Testis (tissue), 3 donors: ENCODE data around the gene DENND1A. TPM values are rescaled to one million over a fixed set of nuclear protein-coding genes. Genes with fewer than 3 reads are reported as not detected.

Source experiments
- DNase-seq: peaks from one replicate; pipeline ENCODE4 v3.0.0-alpha.2; 2019
- H3K27ac ChIP-seq, 2 donors: fragments of 200-600 bp; sonication (generic); one replicate each; pipeline ENCODE4 v1.5.1; 2019
- H3K27me3 ChIP-seq: fragments of 200-600 bp; sonication (generic); one replicate; pipeline ENCODE4 v1.5.1; 2019
- H3K36me3 ChIP-seq: fragments of 200-600 bp; sonication (generic); one replicate; pipeline ENCODE4 v1.5.1; 2017; ENCODE audit warnings: low read depth; ENCODE audit errors: missing control alignments
- H3K4me1 ChIP-seq: fragments of 200-600 bp; sonication (generic); one replicate; pipeline ENCODE4 v1.5.1; 2019
- H3K4me3 ChIP-seq, 2 donors: fragments of 200-600 bp; sonication (generic); one replicate each; pipeline ENCODE4 v1.5.1; 2017 to 2019
- H3K9me3 ChIP-seq: fragments of 200-600 bp; sonication (generic); one replicate; pipeline ENCODE4 v1.5.1; 2017
- CTCF ChIP-seq, 3 experiments: fragments of 450-650 bp in 2 of 3; fragments of 200-600 bp in 1 of 3; sonication (generic) in 1 of 3; IDR thresholded peaks; one replicate each; pipeline ENCODE4 v1.5.1; 2016 to 2019; ENCODE audit warnings: antibody characterized with exemption in 3 of 3, mild to moderate bottlenecking in 2 of 3, moderate library complexity in 1 of 3
- POLR2A ChIP-seq: fragments of 450-650 bp; IDR thresholded peaks from one replicate; pipeline ENCODE4 v1.6.1; 2017; ENCODE audit warnings: antibody characterized with exemption, mild to moderate bottlenecking, moderate library complexity
- WGBS, 2 donors: methylation state at CpG; one replicate each; pipeline ENCODE4 v1.1.5; 2018; 5-methylcytosine and 5-hydroxymethylcytosine counted together
- intact Hi-C: fragments of 100-400 bp; cut with DNase I; formaldehyde crosslinking; loops from one replicate; pipeline ENCODE4 v1.15.1; 2023; ENCODE audit warnings: low total_unique reads
- polyA plus RNA-seq: library from polyadenylated mRNA; stranded (reverse); fragments of 350-450 nt; fragmentation: Illumina TruSeq; extraction: RNeasy Lipid Tissue Mini Kit (QIAGEN cat#74804); gene quantifications from one replicate; pipeline ENCODE4 v1.2.3, GENCODE V29; 2014; ENCODE audit warnings: low read depth, low replicate concordance; ENCODE audit not compliant: insufficient read depth
- total RNA-seq, 2 donors: library from RNA; depleted of rRNA; stranded (reverse); fragments of >200 nt; gene quantifications; one replicate each; pipeline ENCODE4 v1.2.3, GENCODE V29; 2016

Gene DENND1A
- total and polyA plus RNA-seq, 3 donors from 2014 or later: 20.3 to 47.4 (median 44.9) TPM

DNA sequence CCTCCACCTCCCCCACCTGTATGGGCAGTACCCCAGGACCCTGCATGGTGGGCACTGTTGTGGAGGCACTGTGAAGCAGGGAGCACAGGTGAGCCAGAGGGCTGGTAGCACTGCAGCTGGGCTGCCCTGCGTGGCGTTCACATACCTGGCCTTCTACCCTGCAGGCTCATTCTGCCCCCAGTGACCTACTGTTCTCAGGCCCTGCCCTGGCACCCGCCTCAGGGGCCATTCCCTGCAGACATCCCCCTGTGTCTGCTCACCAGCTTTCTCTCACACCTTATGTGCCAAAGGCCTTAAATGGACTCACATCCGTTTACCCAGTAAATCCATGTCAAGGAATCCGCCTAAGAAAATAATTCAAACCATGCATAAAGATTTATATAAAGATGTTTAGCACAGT lies 377.4 kb downstream of the DENND1A start:
- TF ChIP-seq CTCF (IDR thresholded peaks at IDR 0.05) (no peak), POLR2A (no peak)
- H3K9me3 ChIP-seq: no peaks in the 10 kb centered on the region
- no peaks in the 10 kb centered on the region for H3K4me1 ChIP-seq
- H3K4me3 ChIP-seq: no peak overlapping the region
- intact Hi-C loops: no loop called here
- H3K36me3 ChIP-seq: no peaks in the 10 kb centered on the region
- no peak for DNase-seq
- no peak overlapping the region for H3K27ac ChIP-seq
- 94% methylated on average over 5 of the region's 5 CpGs for WGBS, 2 donors
- no peaks in the 10 kb centered on the region for H3K27me3 ChIP-seq

DNA sequence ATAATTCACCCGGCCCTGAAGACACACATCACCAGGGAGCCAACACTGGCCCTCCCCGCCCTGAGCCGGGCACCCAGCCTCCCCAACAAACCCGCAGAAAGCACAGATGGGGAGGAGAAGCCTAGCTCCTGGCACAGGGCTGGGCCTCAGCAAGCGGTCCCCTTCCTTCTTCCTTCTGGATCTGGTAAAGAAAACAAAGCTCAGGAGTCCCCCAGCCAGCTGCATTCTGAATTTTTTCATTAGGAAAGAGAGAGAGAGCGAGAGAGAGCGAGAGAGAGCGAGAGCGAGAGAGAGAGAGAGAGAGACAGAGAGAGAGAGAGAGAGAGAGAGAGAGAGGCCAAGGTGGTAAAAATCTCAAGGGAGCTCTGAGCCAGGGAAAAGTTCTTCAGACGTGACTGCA lies 378.2 kb downstream of the DENND1A start:
- no peaks in the 10 kb centered on the region for H3K36me3 ChIP-seq

DNA sequence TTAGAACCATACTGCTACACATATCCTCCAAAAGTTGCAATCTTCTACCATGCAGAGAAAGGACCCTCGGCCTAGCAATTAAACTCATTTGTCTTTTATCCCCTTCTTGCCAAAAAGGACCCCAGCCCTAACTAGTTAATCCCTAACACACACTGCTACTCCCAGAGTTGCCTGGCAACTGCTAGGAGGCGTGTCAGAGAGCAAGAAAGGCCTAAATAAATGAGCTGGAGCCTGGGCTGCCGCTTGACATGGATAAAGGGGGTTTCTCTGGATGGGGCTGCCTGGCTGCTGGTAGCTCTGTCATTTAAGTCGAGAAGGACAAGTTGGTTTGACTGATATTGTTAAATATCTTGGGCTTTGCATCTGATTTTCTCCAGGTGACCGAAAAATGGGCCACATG lies 379.1 kb downstream of the DENND1A start:
- no peak for DNase-seq

More for the DNA sequence above, 378.2 kb downstream of the DENND1A start:
- 87 to 95% methylated on average over 9 to 10 of the region's 10 CpGs for WGBS, 2 donors
- Histone ChIP-seq H3K9me3 (no peaks in the 10 kb centered on the region), H3K4me1 (no peaks in the 10 kb centered on the region), H3K27me3 (no peaks in the 10 kb centered on the region), H3K27ac (no peak overlapping the region), H3K4me3 (no peak overlapping the region)
- TF ChIP-seq CTCF (IDR thresholded peaks at IDR 0.05): no peak
- TF ChIP-seq POLR2A: no peak
- intact Hi-C loops: no loop called here
- DNase-seq: no peak

DNA sequence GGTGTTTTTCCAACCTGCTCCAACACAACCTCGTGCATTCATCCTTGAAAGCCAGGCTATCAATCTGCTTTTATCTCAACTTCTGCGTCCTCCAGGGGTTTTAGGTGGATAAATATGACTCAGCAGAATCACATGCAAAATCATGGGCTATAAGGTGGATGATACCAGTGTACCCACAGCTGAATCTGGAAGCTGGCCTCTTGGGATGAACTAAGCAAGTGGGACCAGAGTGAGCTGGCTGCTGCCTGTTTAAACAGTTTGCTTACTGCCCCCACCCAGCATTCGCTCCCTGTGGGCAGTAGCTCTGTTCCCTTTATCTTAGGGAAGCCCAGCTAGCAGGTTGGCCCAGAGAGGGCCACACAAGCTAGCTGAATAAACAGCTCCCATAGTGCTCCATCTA lies 379.9 kb downstream of the DENND1A start:
- H3K36me3 ChIP-seq: no peaks in the 10 kb centered on the region
- no peaks in the 10 kb centered on the region for H3K4me1 ChIP-seq
- H3K9me3 ChIP-seq: no peaks in the 10 kb centered on the region
- no peak overlapping the region for H3K27ac ChIP-seq
- no peak for DNase-seq
- no peak for TF ChIP-seq CTCF (IDR thresholded peaks at IDR 0.05)
- TF ChIP-seq POLR2A: no peak
- H3K27me3 ChIP-seq: no peaks in the 10 kb centered on the region
- WGBS, 2 donors: 69 to 72% methylated on average over 3 of the region's 3 CpGs
- intact Hi-C loops: no loop called here
- H3K4me3 ChIP-seq: no peak overlapping the region

More for the DNA sequence above, 379.1 kb downstream of the DENND1A start:
- intact Hi-C loops: no loop called here
- TF ChIP-seq CTCF (IDR thresholded peaks at IDR 0.05) (no peak), POLR2A (no peak)
- H3K36me3 ChIP-seq: no peaks in the 10 kb centered on the region
- H3K4me1 ChIP-seq: no peaks in the 10 kb centered on the region
- H3K4me3 ChIP-seq: no peak overlapping the region
- H3K27ac ChIP-seq: no peak overlapping the region
- H3K9me3 ChIP-seq: no peaks in the 10 kb centered on the region
- WGBS, 2 donors: 80 to 86% methylated on average over 5 of the region's 5 CpGs
- no peaks in the 10 kb centered on the region for H3K27me3 ChIP-seq

DNA sequence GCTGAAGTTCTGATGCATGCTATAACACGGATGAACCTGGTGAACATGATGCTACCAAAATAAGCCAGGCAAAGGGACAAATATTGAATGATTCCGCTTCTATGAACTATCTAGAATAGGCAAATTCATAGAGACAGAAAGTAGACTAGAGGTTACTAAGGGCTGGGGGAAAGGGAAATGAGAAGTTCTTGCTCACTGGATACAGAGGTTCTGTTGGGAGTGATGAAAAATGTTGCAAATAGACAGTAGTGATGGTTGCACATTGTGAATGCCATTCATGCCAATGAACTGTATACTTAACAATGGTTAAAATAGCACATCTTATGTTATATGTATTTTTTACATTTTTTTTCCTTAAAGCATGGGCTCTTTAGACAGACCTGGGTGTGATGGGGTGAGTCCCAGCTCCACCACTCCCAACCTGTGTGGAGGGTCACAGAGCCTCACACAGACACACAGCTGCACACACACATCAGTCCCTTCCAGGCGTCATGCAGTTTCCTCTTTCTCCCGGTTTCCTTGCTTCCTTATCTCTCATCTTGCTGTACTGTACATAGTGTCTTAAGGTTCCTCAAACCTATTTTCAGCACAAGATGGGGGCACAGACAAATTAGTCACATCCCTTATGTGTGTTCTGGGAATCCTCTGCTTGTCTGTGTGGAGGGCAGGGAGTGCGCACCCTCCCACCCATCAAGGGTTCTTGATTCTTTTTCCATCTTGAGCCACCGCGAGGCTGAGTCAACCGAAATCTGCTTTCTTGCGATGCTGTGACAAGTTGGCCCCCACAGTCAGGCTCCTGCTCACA lies 381.0 kb downstream of the DENND1A start:
- WGBS, 2 donors: 78% methylated on average over 9 of the region's 9 CpGs
- H3K9me3 ChIP-seq: no peaks in the 10 kb centered on the region

More for the DNA sequence above, 381.0 kb downstream of the DENND1A start:
- TF ChIP-seq POLR2A: no peak
- TF ChIP-seq CTCF (IDR thresholded peaks at IDR 0.05): no peak
- H3K36me3 ChIP-seq: no peaks in the 10 kb centered on the region
- H3K4me3 ChIP-seq: no peak overlapping the region
- no peaks in the 10 kb centered on the region for H3K4me1 ChIP-seq
- no peaks in the 10 kb centered on the region for H3K27me3 ChIP-seq
- no peak for DNase-seq
- intact Hi-C loops: no loop called here
- H3K27ac ChIP-seq: no peak overlapping the region
